Choroid plexus epithelial cell (primary cell): ENCODE data around the gene EXOSC6.
"Not testable (repeated sequence)": the region's sequence is repeated elsewhere in the genome, so short reads cannot be mapped to it uniquely, and the experiment has no call there.

ENCODE experiments used
- DNase-seq: peaks from one replicate; pipeline ENCODE4 v3.0.0-alpha.2; 2010; ENCODE audit warnings: low read depth
- H3K4me3 ChIP-seq: 2 replicates; pipeline ENCODE4 v1.5.1; 2011; ENCODE audit warnings: low read depth, mild to moderate bottlenecking, control low read depth, low read length, moderate library complexity
- TF ChIP-seq, protein P1 (sequence below): conservative IDR thresholded peaks from 2 replicates; pipeline ENCODE4 v1.5.1; 2011; ENCODE audit warnings: low read depth, mild to moderate bottlenecking, control low read depth, inconsistent platforms, low read length, moderate library complexity

The EXOSC6 gene

GRCh38 chr16:70267516-70267915 is 15.8 kb upstream of the EXOSC6 start:
- no peak overlapping the region for H3K4me3 ChIP-seq
- TF ChIP-seq, protein P1, sequence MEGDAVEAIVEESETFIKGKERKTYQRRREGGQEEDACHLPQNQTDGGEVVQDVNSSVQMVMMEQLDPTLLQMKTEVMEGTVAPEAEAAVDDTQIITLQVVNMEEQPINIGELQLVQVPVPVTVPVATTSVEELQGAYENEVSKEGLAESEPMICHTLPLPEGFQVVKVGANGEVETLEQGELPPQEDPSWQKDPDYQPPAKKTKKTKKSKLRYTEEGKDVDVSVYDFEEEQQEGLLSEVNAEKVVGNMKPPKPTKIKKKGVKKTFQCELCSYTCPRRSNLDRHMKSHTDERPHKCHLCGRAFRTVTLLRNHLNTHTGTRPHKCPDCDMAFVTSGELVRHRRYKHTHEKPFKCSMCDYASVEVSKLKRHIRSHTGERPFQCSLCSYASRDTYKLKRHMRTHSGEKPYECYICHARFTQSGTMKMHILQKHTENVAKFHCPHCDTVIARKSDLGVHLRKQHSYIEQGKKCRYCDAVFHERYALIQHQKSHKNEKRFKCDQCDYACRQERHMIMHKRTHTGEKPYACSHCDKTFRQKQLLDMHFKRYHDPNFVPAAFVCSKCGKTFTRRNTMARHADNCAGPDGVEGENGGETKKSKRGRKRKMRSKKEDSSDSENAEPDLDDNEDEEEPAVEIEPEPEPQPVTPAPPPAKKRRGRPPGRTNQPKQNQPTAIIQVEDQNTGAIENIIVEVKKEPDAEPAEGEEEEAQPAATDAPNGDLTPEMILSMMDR: peak; percentile 81
- DNase-seq: peak; percentile 73

DNA sequence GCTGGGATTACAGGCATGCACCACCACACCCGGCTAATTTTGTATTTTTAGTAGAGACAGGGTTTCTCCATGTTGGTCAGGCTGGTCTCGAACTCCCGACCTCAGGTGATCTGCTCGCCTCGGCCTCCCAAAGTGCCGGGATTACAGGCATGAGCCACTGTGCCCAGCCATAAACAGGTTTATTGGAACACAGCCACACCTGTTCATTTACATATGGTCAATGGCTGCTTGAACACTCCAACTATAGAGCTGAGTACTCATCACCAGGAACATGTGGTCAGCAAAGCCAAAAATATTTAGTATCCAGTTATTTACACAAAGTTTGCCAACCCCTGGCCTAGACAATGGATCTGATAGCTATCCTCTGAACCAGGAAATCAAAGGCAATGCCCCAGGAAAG is 8.2 kb upstream of the EXOSC6 start:
- H3K4me3 ChIP-seq, DNase-seq: not testable (repeated sequence)

- TF ChIP-seq, protein P1: no peak
- DNase-seq: no peak
- H3K4me3 ChIP-seq: no peak overlapping the region
Observed at GRCh38 chr16:70258946-70259345, 7.2 kb upstream of the EXOSC6 start.

GRCh38 chr16:70258065-70258464 is 6.3 kb upstream of the EXOSC6 start:
- TF ChIP-seq, protein P1: no peak
- no peak for DNase-seq
- H3K4me3 ChIP-seq: no peak overlapping the region

DNA sequence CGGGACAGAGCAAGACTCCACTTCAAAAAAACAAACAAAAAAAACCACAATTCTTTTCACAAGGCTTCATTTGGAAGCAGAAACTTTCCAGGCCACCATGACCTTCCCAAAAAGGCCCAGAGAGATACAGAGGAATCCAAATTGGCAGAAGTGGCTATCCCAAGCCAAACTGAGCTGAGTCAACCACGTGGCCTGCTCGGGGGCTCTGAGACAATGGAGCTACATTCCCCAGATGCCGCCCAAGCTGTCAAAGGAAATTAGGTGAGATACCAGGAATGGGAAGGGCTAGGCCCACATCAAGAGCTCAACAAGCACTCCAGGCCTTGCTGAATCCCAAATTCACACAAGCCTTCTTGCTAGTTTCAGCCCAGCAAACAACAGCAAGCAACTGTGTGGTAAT is 5.7 kb upstream of the EXOSC6 start:
- H3K4me3 ChIP-seq: no peak overlapping the region
- TF ChIP-seq, protein P1: no peak
- no peak for DNase-seq

- H3K4me3 ChIP-seq: no peak overlapping the region
- DNase-seq: no peak
- TF ChIP-seq, protein P1: no peak
Observed at GRCh38 chr16:70255574-70255973, 3.8 kb upstream of the EXOSC6 start.

GRCh38 chr16:70254965-70255286 is 3.2 kb upstream of the EXOSC6 start:
- DNase-seq: no peak
- TF ChIP-seq, protein P1: no peak
- no peak overlapping the region for H3K4me3 ChIP-seq
